CD8-positive, alpha-beta memory T cell (primary cell): Measurements from ENCODE around the gene CASZ1. TPM values are rescaled to one million over a fixed set of nuclear protein-coding genes. Genes with fewer than 3 reads are reported as not detected.
A peak's percentile ranks its signal among the peaks of the same experiment; 100 is the strongest.

Experiments
- CTCF ChIA-PET: fragments of 350-600 bp; sonication (Branson Sonifier 250); formaldehyde crosslinking; loops from one replicate; lab custom pipeline; 2021; ENCODE audit warnings: antibody characterized with exemption; lab: Charles Lee
- POLR2A ChIA-PET: fragments of 350-600 bp; sonication (Branson Sonifier 250); formaldehyde crosslinking; loops from one replicate; lab custom pipeline; 2021; ENCODE audit warnings: antibody characterized with exemption; lab: Charles Lee
- DNase-seq, 5 donors: peaks; one replicate each; pipeline versions ENCODE4 v3.0.0 to v3.0.0-alpha.2; 2020 to 2022; ENCODE audit warnings: mixed read lengths in 1 of 5
- H3K27ac ChIP-seq: one replicate; pipeline ENCODE4 v1.7.0; 2013; ENCODE audit warnings: low read depth, mild to moderate bottlenecking, low read length, moderate library complexity
- H3K27me3 ChIP-seq: 2 replicates; pipeline ENCODE4 v1.7.0; 2013; ENCODE audit warnings: low read length, mild to moderate bottlenecking; ENCODE audit not compliant: insufficient read depth, poor library complexity, severe bottlenecking
- H3K36me3 ChIP-seq: 2 replicates; pipeline ENCODE4 v1.7.0; 2013; ENCODE audit warnings: mild to moderate bottlenecking, low read length, moderate library complexity; ENCODE audit not compliant: insufficient read depth
- H3K4me1 ChIP-seq: 2 replicates; pipeline ENCODE4 v1.7.0; 2013; ENCODE audit warnings: mild to moderate bottlenecking, low read length, moderate library complexity; ENCODE audit not compliant: insufficient read depth
- H3K4me3 ChIP-seq: 2 replicates; pipeline ENCODE4 v1.7.0; 2013; ENCODE audit warnings: mild to moderate bottlenecking, low read length
- H3K9me3 ChIP-seq: 2 replicates; pipeline ENCODE4 v1.7.0; 2013; ENCODE audit warnings: mild to moderate bottlenecking, low read length
- H3K27ac Mint-ChIP-seq, 8 donors: one replicate each; pipeline ENCODE4 v1.8.0; 2020 to 2021; ENCODE audit warnings: mixed read lengths in 8 of 8, mild to moderate bottlenecking in 6 of 8, inconsistent platforms in 3 of 8, moderate library complexity in 3 of 8
- H3K27me3 Mint-ChIP-seq, 2 donors: one replicate each; pipeline ENCODE4 v1.8.0; 2020 to 2021; ENCODE audit warnings: mixed read lengths in 2 of 2, mild to moderate bottlenecking in 1 of 2, moderate library complexity in 1 of 2
- H3K36me3 Mint-ChIP-seq, 3 donors: one replicate each; pipeline ENCODE4 v1.8.0; 2020 to 2021; ENCODE audit warnings: mixed read lengths in 3 of 3, inconsistent platforms in 1 of 3, mild to moderate bottlenecking in 1 of 3
- H3K4me1 Mint-ChIP-seq, 3 donors: one replicate each; pipeline ENCODE4 v1.8.0; 2020 to 2021; ENCODE audit warnings: mixed read lengths in 3 of 3, inconsistent platforms in 1 of 3, mild to moderate bottlenecking in 1 of 3
- H3K4me3 Mint-ChIP-seq, 7 donors: one replicate each; pipeline ENCODE4 v1.8.0; 2020 to 2021; ENCODE audit warnings: mixed read lengths in 7 of 7, mild to moderate bottlenecking in 6 of 7, moderate library complexity in 4 of 7, inconsistent platforms in 2 of 7
- H3K9me3 Mint-ChIP-seq, 5 donors: one replicate each; pipeline ENCODE4 v1.8.0; 2020 to 2022; ENCODE audit warnings: mixed read lengths in 5 of 5, mild to moderate bottlenecking in 3 of 5, moderate library complexity in 2 of 5, inconsistent platforms in 1 of 5
- polyA plus RNA-seq: library from polyadenylated mRNA; unstranded; fragments of 300-500 nt; fragmentation: Illumina TruSeq; gene quantifications from one replicate; pipeline ENCODE4 v1.2.3, GENCODE V29; 2021
- total RNA-seq, 2 experiments: library from RNA; stranded (reverse); gene quantifications; one replicate each; pipeline ENCODE4 v1.2.3, GENCODE V29; 2021

The CASZ1 gene
- total RNA-seq = 10 to 100 TPM in 1 of 2 experiments, 1 to 10 TPM in 1; 9.9 to 10.5 TPM
- polyA plus RNA-seq = 2.2 TPM

GRCh38 chr1:10796029-10796944, at the start of gene CASZ1:
Gene CASZ1 (minus strand): TSS chr1:10796646. CDS start chr1:10693889, 102,757 bp downstream.
- Mint-ChIP-seq H3K4me3 (peak within 1 kb of the TSS in 1 of 7 donors; percentile 21), H3K36me3 (no peaks in the 10 kb centered on the region), H3K27ac (no peak within 1 kb of the TSS), H3K27me3 (peaks cover 50 to 63% of the 10 kb centered on the region in 2 donors), H3K9me3 (no peaks in the 10 kb centered on the region), H3K4me1 (peaks cover 11 to 17% (median 17%) of the 10 kb centered on the region in 3 donors)
- H3K36me3 ChIP-seq = no peaks in the 10 kb centered on the region
- POLR2A ChIA-PET = no interaction called here
- CTCF ChIA-PET = no interaction called here
- no peaks in the 10 kb centered on the region for H3K4me1 ChIP-seq
- no peak within 1 kb of the TSS for H3K27ac ChIP-seq
- H3K4me3 ChIP-seq = no peak within 1 kb of the TSS
- no peak for DNase-seq
- H3K9me3 ChIP-seq = no peaks in the 10 kb centered on the region
- H3K27me3 ChIP-seq = peaks cover 11% of the 10 kb centered on the region

GRCh38 chr1:10843697-10844096, 47.3 kb upstream of the CASZ1 start:
- no peak for DNase-seq
- H3K36me3 Mint-ChIP-seq = peaks cover 0 to 5% (median 0%) of the 10 kb centered on the region in 3 donors
- no peak overlapping the region for H3K27ac Mint-ChIP-seq
- H3K4me3 Mint-ChIP-seq = no peak overlapping the region
- Histone ChIP-seq H3K9me3 (no peaks in the 10 kb centered on the region), H3K36me3 (no peaks in the 10 kb centered on the region), H3K27me3 (no peaks in the 10 kb centered on the region), H3K4me1 (no peaks in the 10 kb centered on the region), H3K4me3 (no peak overlapping the region), H3K27ac (no peak overlapping the region)
- CTCF ChIA-PET = no interaction called here
- peaks cover 0 to 8% (median 4%) of the 10 kb centered on the region in 5 donors for H3K9me3 Mint-ChIP-seq
- H3K4me1 Mint-ChIP-seq = no peaks in the 10 kb centered on the region
- POLR2A ChIA-PET = no interaction called here
- peaks cover 3 to 40% of the 10 kb centered on the region in 2 donors for H3K27me3 Mint-ChIP-seq

GRCh38 chr1:10841118-10841517, 44.7 kb upstream of the CASZ1 start:
- H3K4me1 Mint-ChIP-seq = peaks cover 0 to 2% (median 2%) of the 10 kb centered on the region in 3 donors
- Histone ChIP-seq H3K36me3 (no peaks in the 10 kb centered on the region), H3K4me3 (no peak overlapping the region), H3K27me3 (peaks cover 5% of the 10 kb centered on the region), H3K27ac (no peak overlapping the region), H3K9me3 (no peaks in the 10 kb centered on the region), H3K4me1 (no peaks in the 10 kb centered on the region)
- DNase-seq = no peak
- H3K36me3 Mint-ChIP-seq = peaks cover 0 to 5% (median 0%) of the 10 kb centered on the region in 3 donors
- no peak overlapping the region for H3K27ac Mint-ChIP-seq
- peaks cover 9 to 43% of the 10 kb centered on the region in 2 donors for H3K27me3 Mint-ChIP-seq
- no peak overlapping the region for H3K4me3 Mint-ChIP-seq
- ChIA-PET CTCF (interaction anchor here (1.4 kb wide), 1 partner anchor 69 kb away, joined by 3 read pairs; no protein-coding TSS in a partner anchor), POLR2A (no interaction called here)
- peaks cover 0 to 8% (median 4%) of the 10 kb centered on the region in 5 donors for H3K9me3 Mint-ChIP-seq

DNA sequence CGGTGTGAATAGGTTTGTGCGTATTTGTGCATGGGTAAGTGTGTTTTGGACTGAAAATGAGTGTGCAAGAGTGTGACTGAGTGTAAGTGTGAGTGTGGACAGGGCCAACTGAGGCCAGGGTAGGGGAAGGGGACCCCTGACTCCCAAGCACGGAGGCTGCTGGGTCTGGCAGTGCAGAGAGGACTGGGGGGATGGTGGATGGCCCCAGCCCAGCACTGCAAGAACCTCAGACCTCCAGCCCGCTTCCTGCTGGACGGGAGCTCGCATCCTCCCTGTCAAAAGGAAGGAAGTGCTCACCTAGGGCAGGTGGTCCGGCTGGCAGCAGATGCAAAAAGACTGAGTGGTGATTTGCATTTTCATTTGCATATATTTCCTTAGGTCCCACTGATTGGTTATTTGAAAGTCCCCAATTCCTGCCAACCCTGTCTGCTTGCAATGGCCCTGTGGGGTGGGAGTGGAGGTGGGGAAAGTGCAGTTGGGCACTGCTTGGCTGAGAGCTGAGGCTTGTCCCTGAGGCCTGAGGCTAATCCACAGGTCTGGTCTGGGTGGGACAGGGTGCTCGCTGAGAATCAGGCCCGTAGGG, 42.8 kb upstream of the CASZ1 start:
- H3K36me3 Mint-ChIP-seq = peaks cover 0 to 5% (median 0%) of the 10 kb centered on the region in 3 donors
- Histone ChIP-seq H3K9me3 (no peaks in the 10 kb centered on the region), H3K4me3 (no peak overlapping the region), H3K36me3 (no peaks in the 10 kb centered on the region), H3K4me1 (no peaks in the 10 kb centered on the region), H3K27ac (no peak overlapping the region), H3K27me3 (peaks cover 5% of the 10 kb centered on the region)
- no peak overlapping the region for H3K27ac Mint-ChIP-seq
- H3K4me3 Mint-ChIP-seq = no peak overlapping the region
- H3K27me3 Mint-ChIP-seq = peaks cover 10 to 46% of the 10 kb centered on the region in 2 donors
- peaks cover 0 to 6% (median 4%) of the 10 kb centered on the region in 5 donors for H3K9me3 Mint-ChIP-seq
- POLR2A ChIA-PET = no interaction called here
- DNase-seq = no peak
- peaks cover 0 to 4% (median 2%) of the 10 kb centered on the region in 3 donors for H3K4me1 Mint-ChIP-seq
- CTCF ChIA-PET = no interaction called here

DNA sequence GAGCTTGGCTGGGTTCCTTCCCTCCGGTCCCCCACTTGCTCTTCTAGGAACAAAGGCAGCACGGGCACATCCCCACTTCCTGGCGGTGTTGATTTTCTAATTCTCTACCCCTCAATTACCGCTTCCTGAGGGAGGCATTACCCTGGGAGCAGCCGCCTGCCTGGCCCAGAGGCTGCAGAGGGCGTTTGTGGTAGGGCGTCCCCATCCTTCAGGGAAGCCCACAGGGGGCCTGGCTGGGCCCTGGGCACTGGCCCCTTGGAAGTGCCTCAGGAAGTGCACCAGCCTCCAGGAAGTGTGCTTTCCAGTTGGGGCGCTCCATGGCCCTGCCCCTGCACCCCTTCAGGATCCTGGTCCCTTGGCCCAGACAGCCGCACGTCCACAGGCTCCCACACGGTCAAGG, 42.1 kb upstream of the CASZ1 start:
- no peaks in the 10 kb centered on the region for H3K36me3 ChIP-seq
- ChIA-PET CTCF (no interaction called here), POLR2A (no interaction called here)
- H3K9me3 ChIP-seq = no peaks in the 10 kb centered on the region
- H3K27me3 Mint-ChIP-seq = peaks cover 15 to 39% of the 10 kb centered on the region in 2 donors
- H3K27ac Mint-ChIP-seq = no peak overlapping the region
- peaks cover 0 to 4% (median 2%) of the 10 kb centered on the region in 3 donors for H3K4me1 Mint-ChIP-seq
- no peak for DNase-seq
- no peak overlapping the region for H3K4me3 ChIP-seq
- H3K4me1 ChIP-seq = no peaks in the 10 kb centered on the region
- H3K27me3 ChIP-seq = peaks cover 5% of the 10 kb centered on the region
- no peak overlapping the region for H3K4me3 Mint-ChIP-seq
- H3K27ac ChIP-seq = no peak overlapping the region
- H3K36me3 Mint-ChIP-seq = peaks cover 0 to 5% (median 0%) of the 10 kb centered on the region in 3 donors
- H3K9me3 Mint-ChIP-seq = no peaks in the 10 kb centered on the region

DNA sequence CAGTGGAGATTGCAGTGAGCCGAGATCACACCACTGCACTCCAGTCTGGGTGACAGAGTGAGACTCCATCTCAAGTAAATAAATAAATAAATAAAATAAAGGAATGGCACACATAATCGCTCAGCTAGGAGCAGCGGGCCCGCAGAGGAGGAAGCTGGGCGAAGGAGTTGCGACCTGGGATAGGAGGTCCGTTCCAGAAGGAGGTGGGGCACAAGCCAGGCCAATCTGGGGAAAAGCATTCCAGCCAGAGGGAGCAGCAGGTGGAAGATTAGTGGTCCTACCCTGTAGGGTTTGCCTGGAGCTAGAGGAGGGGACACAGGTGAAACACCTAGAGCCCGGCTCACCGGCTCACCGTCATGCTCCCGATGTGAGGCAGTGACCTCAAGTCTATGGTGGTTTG, 40.3 kb upstream of the CASZ1 start:
- POLR2A ChIA-PET = no interaction called here
- Histone ChIP-seq H3K4me3 (no peak overlapping the region), H3K36me3 (no peaks in the 10 kb centered on the region), H3K27ac (no peak overlapping the region), H3K27me3 (peaks cover 5% of the 10 kb centered on the region), H3K9me3 (no peaks in the 10 kb centered on the region), H3K4me1 (no peaks in the 10 kb centered on the region)
- Mint-ChIP-seq H3K9me3 (no peaks in the 10 kb centered on the region), H3K36me3 (no peaks in the 10 kb centered on the region), H3K27me3 (peaks cover 18 to 31% of the 10 kb centered on the region in 2 donors), H3K4me1 (peaks cover 0 to 4% (median 2%) of the 10 kb centered on the region in 3 donors), H3K4me3 (peak overlapping the region in 1 of 7 donors; percentile 44), H3K27ac (peak overlapping the region in 1 of 8 donors; percentile 57)
- no peak for DNase-seq
- CTCF ChIA-PET = no interaction called here

DNA sequence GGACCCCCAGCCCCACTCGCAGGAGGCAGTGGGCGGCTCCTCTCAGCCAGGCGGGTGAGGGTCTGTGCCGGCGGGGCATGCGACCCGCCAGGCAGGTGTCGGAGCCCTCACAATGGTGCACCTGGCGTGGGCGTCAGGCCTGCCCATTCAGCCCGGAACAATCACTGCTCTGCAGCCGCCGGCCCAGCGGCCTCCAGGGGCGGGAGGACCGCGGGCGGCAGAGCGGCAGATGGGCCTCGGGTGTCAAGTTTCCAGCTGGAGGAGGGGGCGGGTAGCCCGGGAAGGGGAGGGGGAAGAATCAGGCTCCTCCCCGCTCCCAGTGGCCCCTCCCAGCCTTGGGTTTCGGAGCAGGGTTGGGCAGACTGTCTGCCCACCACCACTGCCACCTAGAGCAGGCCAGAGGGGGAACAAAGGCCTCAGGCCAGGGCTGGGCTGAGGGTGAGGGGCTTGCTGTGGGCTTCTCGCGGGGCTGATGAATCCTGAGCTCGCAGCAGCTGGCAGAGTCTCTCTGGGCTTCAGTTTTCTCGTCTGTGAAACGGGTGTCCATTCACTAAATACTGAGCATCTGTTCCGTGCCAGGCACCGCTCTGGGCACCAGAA, 39.5 kb upstream of the CASZ1 start:
- Histone ChIP-seq H3K27me3 (peaks cover 5% of the 10 kb centered on the region), H3K4me1 (no peaks in the 10 kb centered on the region), H3K4me3 (no peak overlapping the region), H3K36me3 (no peaks in the 10 kb centered on the region), H3K27ac (no peak overlapping the region), H3K9me3 (no peaks in the 10 kb centered on the region)
- no peak overlapping the region for H3K4me3 Mint-ChIP-seq
- POLR2A ChIA-PET = no interaction called here
- no peak for DNase-seq
- H3K36me3 Mint-ChIP-seq = no peaks in the 10 kb centered on the region
- H3K27ac Mint-ChIP-seq = peak overlapping the region in 1 of 8 donors; percentile 29
- CTCF ChIA-PET = no interaction called here
- peaks cover 18 to 28% of the 10 kb centered on the region in 2 donors for H3K27me3 Mint-ChIP-seq
- H3K4me1 Mint-ChIP-seq = peaks cover 0 to 4% (median 2%) of the 10 kb centered on the region in 3 donors
- H3K9me3 Mint-ChIP-seq = no peaks in the 10 kb centered on the region
